Activated T-helper 1 cell treated with anti-CD3 and anti-CD28 coated beads, Interleukin-2, amount 50 U/mL, for 16 hours (primary cell): Measurements from ENCODE around the gene PARVA.

Source experiments
- DNase-seq, 2 donors: peaks; one replicate each; pipeline ENCODE4 v3.0.0-alpha.2; 2020; ENCODE audit warnings: low read depth in 1 of 2, low spot score in 1 of 2

PARVA gene

DNA sequence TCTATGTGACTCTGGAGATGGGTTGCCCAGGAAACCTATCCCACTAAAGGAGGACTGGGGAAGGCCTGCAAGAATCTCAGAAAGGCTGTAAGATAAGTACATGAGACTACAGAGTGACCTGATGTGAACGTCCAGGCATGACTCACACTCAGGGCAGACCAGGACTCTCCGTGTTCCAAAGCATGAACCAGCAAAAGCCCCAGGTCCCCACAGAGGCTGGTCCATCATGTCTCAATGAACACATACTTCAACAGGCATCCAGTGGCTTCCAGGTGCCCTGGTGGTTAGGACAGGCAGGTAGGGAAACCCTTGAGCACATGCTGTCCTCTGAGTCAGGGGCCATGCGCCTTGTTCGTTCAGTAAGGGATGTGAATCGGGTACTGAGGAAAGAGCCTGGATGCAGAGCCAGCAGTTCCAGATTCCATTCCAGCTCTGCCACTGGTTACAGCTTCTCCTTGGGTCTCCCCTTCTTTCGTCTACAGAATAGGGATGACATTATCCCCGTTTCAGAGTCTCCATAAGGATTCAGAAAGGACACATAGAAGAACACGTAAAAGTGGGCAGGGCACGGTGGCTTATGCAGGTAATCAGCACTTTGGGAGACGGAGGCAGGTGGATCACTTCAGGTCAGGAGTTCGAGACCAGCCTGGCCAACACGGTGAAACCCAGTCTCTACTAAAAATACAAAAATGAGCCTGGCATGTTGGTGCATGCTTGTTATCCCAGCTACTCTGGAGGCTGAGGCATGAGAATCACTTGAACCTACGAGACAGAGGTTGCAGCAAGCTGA lies 167.8 kb downstream of the PARVA start:
- no peak for DNase-seq

GRCh38 chr11:12546122-12546521 lies 168.8 kb downstream of the PARVA start:
- DNase-seq: no peak

GRCh38 chr11:12546660-12547059 lies 169.3 kb downstream of the PARVA start:
- no peak for DNase-seq

GRCh38 chr11:12547953-12548650 lies 170.7 kb downstream of the PARVA start:
- no peak for DNase-seq

DNA sequence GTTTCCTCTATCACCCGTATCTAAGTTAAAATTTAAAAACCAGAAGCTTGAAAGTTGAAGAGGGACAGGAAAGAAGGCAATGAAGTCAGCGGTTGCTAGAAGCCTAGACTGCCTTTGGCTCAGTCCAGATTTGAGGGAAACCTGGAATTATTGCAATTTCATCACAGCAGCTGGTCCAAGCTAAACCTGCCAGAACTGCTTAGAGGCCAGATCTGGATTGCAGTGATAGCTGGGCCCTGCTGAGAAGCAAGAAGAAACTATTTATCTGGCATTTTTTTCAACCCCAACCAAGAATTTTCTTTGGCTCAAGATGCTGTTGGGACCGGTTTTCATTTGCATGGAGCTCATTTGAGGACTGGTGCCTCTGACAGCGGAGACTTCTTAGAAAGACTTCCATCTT lies 175.3 kb downstream of the PARVA start:
- DNase-seq: no peak

DNA sequence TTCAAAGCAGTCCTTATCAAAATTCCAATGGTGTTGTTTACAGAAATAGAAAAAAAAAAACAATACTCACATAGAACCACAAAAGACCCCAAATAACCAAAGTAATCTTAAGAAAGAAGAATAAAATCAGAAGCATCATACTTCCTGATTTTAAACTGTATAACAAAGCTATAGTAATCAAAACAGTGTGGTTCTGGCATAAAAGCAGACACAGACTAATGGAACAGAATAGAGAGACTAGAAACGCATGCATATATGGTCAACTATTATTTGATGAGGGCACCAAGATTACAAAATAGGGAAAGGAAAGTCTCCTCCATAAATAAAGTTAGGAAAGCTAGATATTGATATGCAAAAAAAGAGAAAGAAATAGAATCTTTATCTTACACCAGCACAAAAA lies 176.8 kb downstream of the PARVA start:
- no peak for DNase-seq

DNA sequence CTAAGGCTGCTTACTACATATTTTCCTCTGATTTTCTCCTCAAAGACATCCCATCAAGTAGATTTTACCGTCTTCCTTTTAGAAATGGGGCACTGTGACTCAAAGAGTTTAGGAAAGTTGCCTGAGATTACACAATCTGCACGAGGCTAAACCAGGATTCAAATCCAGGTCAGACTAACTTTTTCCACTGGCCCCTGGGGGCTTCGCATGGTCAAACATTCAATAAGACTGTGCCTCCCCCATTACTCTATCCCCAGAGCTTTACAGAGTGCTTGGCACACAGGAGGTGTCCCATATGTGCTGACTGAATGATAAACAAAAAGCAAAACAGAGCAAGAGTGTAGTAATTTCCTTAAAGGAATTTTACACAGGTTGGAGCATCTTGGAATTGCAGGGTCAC lies 178.8 kb downstream of the PARVA start:
- DNase-seq: no peak

- no peak for DNase-seq
These were observed 179.5 kb downstream of the PARVA start for GRCh38 chr11:12556788-12557384.

- no peak for DNase-seq
These were observed 181.6 kb downstream of the PARVA start for GRCh38 chr11:12559011-12559410.

DNA sequence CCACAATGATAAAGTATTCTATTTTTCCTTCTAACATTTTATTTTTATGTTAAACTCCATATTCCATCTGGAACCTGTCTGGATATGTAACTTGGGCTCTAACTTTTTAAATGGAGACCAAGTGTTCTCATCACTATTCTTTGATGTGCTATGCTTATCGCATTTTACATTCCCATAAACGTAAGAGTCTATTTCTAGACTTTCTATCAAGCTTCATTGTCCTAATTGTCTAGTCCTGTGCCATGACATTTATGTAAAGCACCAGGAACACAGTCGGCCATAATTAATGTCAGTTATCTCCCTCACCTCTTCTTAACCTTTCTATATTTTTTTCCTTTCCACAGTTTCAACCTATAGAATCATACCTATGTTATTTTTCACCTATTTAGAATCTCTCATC lies 183.0 kb downstream of the PARVA start:
- no peak for DNase-seq

GRCh38 chr11:12560861-12561260 lies 183.5 kb downstream of the PARVA start:
- DNase-seq: no peak

GRCh38 chr11:12564012-12564411 lies 186.6 kb downstream of the PARVA start:
- no peak for DNase-seq

DNA sequence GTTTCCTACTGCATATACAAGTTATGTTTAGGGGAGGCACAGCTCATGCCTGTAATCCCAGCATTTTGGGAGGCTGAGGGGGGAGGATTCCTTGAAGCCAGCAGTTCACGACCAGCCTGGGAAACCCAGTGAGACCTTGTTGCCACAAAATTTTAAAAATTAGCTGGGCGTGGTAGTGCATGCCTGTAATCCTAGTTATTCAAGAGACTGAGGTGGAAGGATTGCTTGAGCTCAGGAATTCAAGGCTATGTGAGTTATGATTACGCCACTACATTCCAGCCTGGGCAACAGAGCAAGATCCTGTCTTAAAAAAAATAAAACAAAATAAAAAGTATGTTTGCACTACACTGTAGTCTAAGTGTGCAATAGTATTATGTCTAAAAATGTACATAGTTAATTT lies 188.0 kb downstream of the PARVA start:
- DNase-seq: no peak

- DNase-seq: no peak
These were observed 190.5 kb downstream of the PARVA start for GRCh38 chr11:12567746-12568460.

GRCh38 chr11:12569499-12570425 lies 192.4 kb downstream of the PARVA start:
- no peak for DNase-seq

GRCh38 chr11:12573707-12574485 lies 196.5 kb downstream of the PARVA start:
- no peak for DNase-seq

GRCh38 chr11:12577725-12578644 lies 200.6 kb downstream of the PARVA start:
- DNase-seq: no peak

- no peak for DNase-seq
These were observed 204.0 kb downstream of the PARVA start for GRCh38 chr11:12581416-12581815.

DNA sequence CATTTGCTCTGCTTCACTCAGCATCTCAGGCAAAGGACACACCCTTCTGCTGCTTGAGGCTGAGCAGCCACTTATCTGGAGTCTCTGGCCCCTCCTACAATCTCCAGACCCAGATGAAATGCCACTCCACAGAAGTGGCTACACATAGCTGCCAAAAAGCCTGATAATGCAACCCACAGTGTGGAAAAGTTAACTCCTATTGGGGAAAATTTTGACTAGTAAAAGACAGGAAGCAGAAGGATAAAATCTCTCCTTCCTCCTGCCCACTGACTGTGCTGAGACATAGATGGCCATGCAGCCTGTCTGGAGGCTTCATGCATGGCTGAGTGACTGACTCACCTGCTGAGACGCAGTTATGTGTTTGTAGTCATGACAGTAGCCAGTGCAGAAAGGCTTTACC lies 204.6 kb downstream of the PARVA start:
- DNase-seq: no peak
